Measurements from ENCODE around the gene MISP3. TPM values are rescaled to one million over a fixed set of nuclear protein-coding genes. Genes with fewer than 3 reads are reported as not detected.

MISP3 gene
- total RNA-seq, 2 donors from 2014 or later: 12.4 to 17.2 TPM

GRCh38 chr19:14093117-14093823 is 20.7 kb downstream of the MISP3 start:
- TF ChIP-seq, protein P1, sequence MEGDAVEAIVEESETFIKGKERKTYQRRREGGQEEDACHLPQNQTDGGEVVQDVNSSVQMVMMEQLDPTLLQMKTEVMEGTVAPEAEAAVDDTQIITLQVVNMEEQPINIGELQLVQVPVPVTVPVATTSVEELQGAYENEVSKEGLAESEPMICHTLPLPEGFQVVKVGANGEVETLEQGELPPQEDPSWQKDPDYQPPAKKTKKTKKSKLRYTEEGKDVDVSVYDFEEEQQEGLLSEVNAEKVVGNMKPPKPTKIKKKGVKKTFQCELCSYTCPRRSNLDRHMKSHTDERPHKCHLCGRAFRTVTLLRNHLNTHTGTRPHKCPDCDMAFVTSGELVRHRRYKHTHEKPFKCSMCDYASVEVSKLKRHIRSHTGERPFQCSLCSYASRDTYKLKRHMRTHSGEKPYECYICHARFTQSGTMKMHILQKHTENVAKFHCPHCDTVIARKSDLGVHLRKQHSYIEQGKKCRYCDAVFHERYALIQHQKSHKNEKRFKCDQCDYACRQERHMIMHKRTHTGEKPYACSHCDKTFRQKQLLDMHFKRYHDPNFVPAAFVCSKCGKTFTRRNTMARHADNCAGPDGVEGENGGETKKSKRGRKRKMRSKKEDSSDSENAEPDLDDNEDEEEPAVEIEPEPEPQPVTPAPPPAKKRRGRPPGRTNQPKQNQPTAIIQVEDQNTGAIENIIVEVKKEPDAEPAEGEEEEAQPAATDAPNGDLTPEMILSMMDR (IDR thresholded peaks at IDR 0.05): no peak
- TF ChIP-seq POLR2AphosphoS5 (IDR thresholded peaks at IDR 0.05) (no peak), POLR2A (IDR thresholded peaks at IDR 0.05) (no peak)
- intact Hi-C loops (cut with DNase I): no loop called here
- no peak for DNase-seq (ENCODE audit: low spot score)
- Histone ChIP-seq H3K27me3 (replicated peaks; ENCODE audit: insufficient read depth) (no peaks in the 10 kb centered on the region), H3K9me3 (no peaks in the 10 kb centered on the region), H3K4me3 (no peak overlapping the region), H3K4me1 (replicated peaks) (no peaks in the 10 kb centered on the region), H3K36me3 (peaks cover 0 to 10% of the 10 kb centered on the region in 2 donors), H3K27ac (no peak overlapping the region)
- 99% methylated on average over 9 of the region's 9 CpGs for WGBS

DNA sequence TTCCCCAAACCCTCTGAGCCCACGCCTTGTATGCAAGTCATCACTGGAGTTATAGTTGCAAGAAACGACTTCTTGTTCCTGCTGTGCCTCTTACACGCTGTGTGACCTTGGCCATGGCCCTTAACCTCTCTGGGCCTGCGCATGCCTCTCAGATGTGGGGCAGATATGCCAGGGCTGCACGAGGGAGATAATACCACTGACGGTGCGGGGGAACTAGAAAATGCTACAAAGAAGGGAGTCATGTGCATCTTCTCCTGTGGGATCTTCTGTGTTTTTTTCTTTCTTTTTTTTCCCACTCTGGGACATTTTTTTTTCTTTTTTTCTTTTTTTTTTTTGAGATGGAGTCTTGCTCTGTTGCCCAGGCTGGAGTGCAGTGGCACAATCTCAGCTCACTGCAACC is 22.3 kb downstream of the MISP3 start:
- intact Hi-C loops (cut with DNase I): no loop called here
- 93% methylated on average over 7 of the region's 7 CpGs for WGBS
- no peak for DNase-seq (ENCODE audit: low spot score)

DNA sequence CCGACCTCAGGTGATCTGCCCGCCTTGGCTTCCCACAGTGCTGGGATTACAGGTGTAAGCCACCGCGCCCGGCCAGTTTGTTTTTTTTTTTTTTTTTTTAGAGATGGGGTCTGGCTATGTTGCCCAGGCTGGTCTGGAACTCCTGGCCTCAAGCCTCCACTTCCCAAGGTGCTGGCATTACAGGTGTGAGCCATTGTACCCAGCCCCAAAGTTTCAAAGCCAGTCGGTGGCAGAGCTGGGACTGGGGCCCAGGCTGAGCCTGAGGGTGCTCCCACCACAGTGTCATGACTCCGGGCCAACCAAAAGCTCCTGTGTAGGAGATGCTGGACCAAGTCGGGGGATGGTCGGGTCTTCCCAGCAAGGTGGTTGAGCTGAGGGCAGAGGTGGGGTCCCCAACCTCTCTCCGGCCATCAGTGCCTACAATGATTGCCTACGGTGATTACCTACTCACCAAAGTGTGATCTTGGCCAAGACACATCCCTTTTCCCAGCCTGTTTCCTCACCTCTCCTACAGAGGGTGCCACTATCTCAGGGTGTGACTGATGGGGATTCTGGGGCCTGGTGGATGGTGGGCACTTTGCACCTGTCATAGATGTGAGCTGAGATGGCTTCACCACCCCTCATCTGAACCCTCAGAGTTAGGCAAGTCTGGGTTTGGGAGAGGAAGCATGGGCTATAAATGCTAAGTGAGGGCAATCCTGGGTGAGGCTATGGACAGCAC is 23.8 kb downstream of the MISP3 start:
- H3K9me3 ChIP-seq: no peaks in the 10 kb centered on the region
- no peak overlapping the region for H3K27ac ChIP-seq
- intact Hi-C loops (cut with DNase I): no loop called here
- H3K4me3 ChIP-seq: no peak overlapping the region
- no peak for DNase-seq (ENCODE audit: low spot score)
- H3K27me3 ChIP-seq (replicated peaks; ENCODE audit: insufficient read depth): no peaks in the 10 kb centered on the region
- TF ChIP-seq, protein P1 (IDR thresholded peaks at IDR 0.05): no peak
- TF ChIP-seq POLR2A (IDR thresholded peaks at IDR 0.05) (no peak), POLR2AphosphoS5 (IDR thresholded peaks at IDR 0.05) (no peak)
- peaks cover 0 to 10% of the 10 kb centered on the region in 2 donors for H3K36me3 ChIP-seq
- no peaks in the 10 kb centered on the region for H3K4me1 ChIP-seq (replicated peaks)
- 95% methylated on average over 11 of the region's 11 CpGs for WGBS

More for the DNA sequence above, 22.3 kb downstream of the MISP3 start:
- H3K9me3 ChIP-seq: no peaks in the 10 kb centered on the region
- H3K36me3 ChIP-seq: peaks cover 0 to 10% of the 10 kb centered on the region in 2 donors
- no peaks in the 10 kb centered on the region for H3K27me3 ChIP-seq (replicated peaks; ENCODE audit: insufficient read depth)
- H3K4me3 ChIP-seq: no peak overlapping the region
- TF ChIP-seq, protein P1 (IDR thresholded peaks at IDR 0.05): no peak
- TF ChIP-seq POLR2A (IDR thresholded peaks at IDR 0.05) (no peak), POLR2AphosphoS5 (IDR thresholded peaks at IDR 0.05) (no peak)
- H3K4me1 ChIP-seq (replicated peaks): no peaks in the 10 kb centered on the region
- no peak overlapping the region for H3K27ac ChIP-seq

GRCh38 chr19:14097532-14098151 is 25.1 kb downstream of the MISP3 start:
- intact Hi-C loops (cut with DNase I): no loop called here
- TF ChIP-seq POLR2A (IDR thresholded peaks at IDR 0.05) (no peak), POLR2AphosphoS5 (IDR thresholded peaks at IDR 0.05) (no peak)
- TF ChIP-seq, protein P1 (IDR thresholded peaks at IDR 0.05): peak in 1 of 4 experiments; percentile 13
- Histone ChIP-seq H3K4me3 (no peak overlapping the region), H3K27ac (no peak overlapping the region), H3K4me1 (replicated peaks) (no peaks in the 10 kb centered on the region), H3K36me3 (peaks cover 0 to 11% of the 10 kb centered on the region in 2 donors), H3K27me3 (replicated peaks; ENCODE audit: insufficient read depth) (no peaks in the 10 kb centered on the region), H3K9me3 (no peaks in the 10 kb centered on the region)
- 77% methylated on average over 20 of the region's 21 CpGs for WGBS
- no peak for DNase-seq (ENCODE audit: low spot score)
